Measurements from ENCODE around the gene EIPR1.

DNA sequence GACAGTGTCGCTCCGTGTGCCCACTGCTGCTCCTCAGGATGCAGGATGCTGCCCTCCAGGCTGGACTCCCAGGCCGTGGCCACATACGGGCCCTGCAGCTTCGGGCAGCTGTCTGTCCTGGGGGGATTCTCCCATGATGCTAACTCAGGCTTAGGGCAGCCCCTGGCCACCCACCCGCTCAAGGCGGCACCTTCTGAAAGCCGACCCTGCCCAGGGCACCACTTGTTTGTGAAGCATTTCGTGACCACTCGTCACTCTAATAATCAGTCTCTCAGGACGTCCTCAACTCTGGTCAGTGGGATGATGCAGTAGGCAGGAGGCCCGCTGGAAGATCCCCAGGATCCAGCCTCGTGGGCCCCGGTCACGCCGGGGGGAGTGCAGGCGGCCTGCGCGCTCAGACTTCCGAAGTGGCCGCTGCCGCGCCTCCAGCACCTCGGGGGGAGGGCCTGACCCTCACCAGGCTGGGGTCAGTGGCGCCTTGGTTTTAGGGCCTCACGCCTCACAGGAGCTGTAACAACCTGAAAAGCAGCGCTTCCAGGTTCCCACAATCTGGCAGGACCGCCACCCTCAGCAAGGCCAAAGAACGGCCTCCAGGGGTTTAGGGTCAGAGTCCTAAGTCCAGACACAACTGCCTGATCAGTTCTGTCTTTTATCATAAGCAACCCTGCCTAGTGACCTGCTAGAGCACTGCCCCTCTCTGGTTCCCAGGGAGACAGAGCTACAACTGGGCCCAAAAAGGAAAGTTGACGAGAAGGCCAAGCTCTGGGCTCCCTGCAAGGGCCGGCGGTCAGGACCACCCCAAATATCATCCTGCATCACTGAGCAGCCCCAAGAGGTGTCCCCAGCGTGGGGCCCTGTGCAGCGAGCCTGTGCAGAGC lies 53.0 kb downstream of the EIPR1 start:
- TF ChIP-seq EZH2 (IDR thresholded peaks at IDR 0.05; ENCODE audit: low read length), result no peak
- TF ChIP-seq, protein P1, sequence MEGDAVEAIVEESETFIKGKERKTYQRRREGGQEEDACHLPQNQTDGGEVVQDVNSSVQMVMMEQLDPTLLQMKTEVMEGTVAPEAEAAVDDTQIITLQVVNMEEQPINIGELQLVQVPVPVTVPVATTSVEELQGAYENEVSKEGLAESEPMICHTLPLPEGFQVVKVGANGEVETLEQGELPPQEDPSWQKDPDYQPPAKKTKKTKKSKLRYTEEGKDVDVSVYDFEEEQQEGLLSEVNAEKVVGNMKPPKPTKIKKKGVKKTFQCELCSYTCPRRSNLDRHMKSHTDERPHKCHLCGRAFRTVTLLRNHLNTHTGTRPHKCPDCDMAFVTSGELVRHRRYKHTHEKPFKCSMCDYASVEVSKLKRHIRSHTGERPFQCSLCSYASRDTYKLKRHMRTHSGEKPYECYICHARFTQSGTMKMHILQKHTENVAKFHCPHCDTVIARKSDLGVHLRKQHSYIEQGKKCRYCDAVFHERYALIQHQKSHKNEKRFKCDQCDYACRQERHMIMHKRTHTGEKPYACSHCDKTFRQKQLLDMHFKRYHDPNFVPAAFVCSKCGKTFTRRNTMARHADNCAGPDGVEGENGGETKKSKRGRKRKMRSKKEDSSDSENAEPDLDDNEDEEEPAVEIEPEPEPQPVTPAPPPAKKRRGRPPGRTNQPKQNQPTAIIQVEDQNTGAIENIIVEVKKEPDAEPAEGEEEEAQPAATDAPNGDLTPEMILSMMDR (optimal IDR thresholded peaks at IDR 0.05 in 1 of 3, IDR thresholded peaks at IDR 0.05 in 1 of 3, conservative IDR thresholded peaks at IDR 0.05 in 1 of 3; ENCODE audit: extremely low read depth in 1 of 3, insufficient read depth in 2 of 3, low read length in 3 of 3), result no peak
